ENCODE measurements around the gene C11orf91. TPM values are rescaled to one million over a fixed set of nuclear protein-coding genes. Genes with fewer than 3 reads are reported as not detected.
A peak's percentile ranks its signal among the peaks of the same experiment; 100 is the strongest.

Gene C11orf91
- total and polyA plus RNA-seq, 2 of the 8 experiments (the other 6 are each of a cell fraction or from before 2014, with no cell fraction given): not detected

GRCh38 chr11:33687733-33688479 lies 12.7 kb downstream of the C11orf91 start:
- H3K56ac ChIP-seq (replicated peaks; ENCODE audit: insufficient read length, low read depth, low read length): no peak overlapping the region
- H3K23me2 ChIP-seq (ENCODE audit: low read depth, low read length): no peaks in the 10 kb centered on the region
- no peaks in the 10 kb centered on the region for H3K9me3 ChIP-seq (ENCODE audit: insufficient read depth in 2 of 2, low read depth in 1 of 2, low read length in 1 of 2)
- H2BK5ac ChIP-seq (ENCODE audit: low read depth, low read length): no peak overlapping the region
- H3K14ac ChIP-seq (ENCODE audit: insufficient read length): no peak overlapping the region
- H4K5ac ChIP-seq (ENCODE audit: insufficient read length, low read depth, low read length): no peak overlapping the region
- H3K9ac ChIP-seq (replicated peaks in 1 of 4; ENCODE audit: extremely low read depth in 1 of 4, low read depth in 3 of 4, low read length in 3 of 4): no peak overlapping the region
- H3K79me1 ChIP-seq (ENCODE audit: low read depth, low read length): no peaks in the 10 kb centered on the region
- H4K8ac ChIP-seq (ENCODE audit: extremely low read depth, insufficient read depth, low read length): no peak overlapping the region
- no peak overlapping the region for H2BK12ac ChIP-seq (ENCODE audit: low read depth, low read length)
- no peak overlapping the region for H3K18ac ChIP-seq (ENCODE audit: extremely low read depth, low read length)
- H3K4ac ChIP-seq (replicated peaks; ENCODE audit: insufficient read length, low read depth, low read length): no peak overlapping the region
- H3K4me1 ChIP-seq (replicated peaks in 1 of 4; ENCODE audit: control insufficient read depth in 3 of 4, insufficient read depth in 4 of 4, low read length in 3 of 4): peaks cover 2 to 20% (median 10%) of the 10 kb centered on the region in 4 experiments
- H3K27ac ChIP-seq (ENCODE audit: low read depth, low read length): no peak overlapping the region
- no peak overlapping the region for H2BK15ac ChIP-seq (ENCODE audit: low read length)
- no peaks in the 10 kb centered on the region for H4K20me1 ChIP-seq (replicated peaks in 1 of 2; ENCODE audit: control insufficient read depth in 1 of 2, insufficient read depth in 2 of 2, low read length in 2 of 2)
- no peaks in the 10 kb centered on the region for H3K36me3 ChIP-seq (ENCODE audit: control insufficient read depth in 2 of 4, insufficient read depth in 4 of 4, low read length in 3 of 4)
- ChIA-PET POLR2A (ENCODE audit: partially characterized antibody) (interaction anchor here (0.7 kb wide), 1 partner anchor 13 kb away, joined by 3 read pairs; no protein-coding TSS in a partner anchor), CTCF (ENCODE audit: partially characterized antibody) (interaction anchor here (0.6 to 14.5 kb wide), 43 partner anchors 9 to 480 kb away, joined by 3 to 167 read pairs (median 3); no protein-coding TSS in a partner anchor)
- TF ChIP-seq MAX (IDR thresholded peaks at IDR 0.05) (no peak), KDM5A (IDR thresholded peaks at IDR 0.05; ENCODE audit: low read length) (no peak), CTCF (IDR thresholded peaks at IDR 0.05; ENCODE audit: control extremely low read depth in 1 of 3, insufficient read depth in 1 of 3, low read depth in 1 of 3, low read length in 3 of 3) (peak in 2 of 3 experiments; percentile 80; a peak in 3 of 4 replicates), SP1 (IDR thresholded peaks at IDR 0.05; ENCODE audit: low read depth, low read length) (no peak), RAD21 (IDR thresholded peaks at IDR 0.05 in 1 of 2, conservative IDR thresholded peaks at IDR 0.05 in 1 of 2; ENCODE audit: low read depth in 2 of 2, low read length in 2 of 2) (peak; percentile 99), SRF (IDR thresholded peaks at IDR 0.05; ENCODE audit: low read depth, low read length) (no peak)
- no peak overlapping the region for H2AK5ac ChIP-seq (ENCODE audit: low read depth, low read length)
- 49% methylated on average over 2 of the region's 2 CpGs; no CpG with 5 or more reads in 1 of the 2 experiments for WGBS, 2 experiments (ENCODE audit: extremely low coverage in 1 of 2, insufficient coverage in 1 of 2, insufficient read length in 1 of 2, insufficient replicate concordance in 2 of 2, low coverage in 1 of 2, low lambda C conversion rate in 2 of 2, missing lambda C conversion rate in 1 of 2)
- H3K23ac ChIP-seq (ENCODE audit: insufficient read length): no peak overlapping the region
- no peak overlapping the region for H2BK20ac ChIP-seq (ENCODE audit: low read length)
- H3K79me2 ChIP-seq (ENCODE audit: control insufficient read depth in 1 of 2, insufficient read depth in 2 of 2, low read length in 2 of 2): no peaks in the 10 kb centered on the region
- no peak overlapping the region for H2AFZ ChIP-seq (ENCODE audit: low read length)
- no peak overlapping the region for H3K4me2 ChIP-seq (ENCODE audit: insufficient read depth in 1 of 2, low read depth in 2 of 2, low read length in 2 of 2)
- no peaks in the 10 kb centered on the region for H3K27me3 ChIP-seq (replicated peaks in 1 of 4; ENCODE audit: control insufficient read depth in 3 of 4, extremely low read depth in 1 of 4, insufficient read depth in 3 of 4, low read length in 3 of 4)
- FAIRE-seq (peak; percentile 94), DNase-seq (ENCODE audit: low read depth in 1 of 2, low spot score in 2 of 2) (peak in 1 of 2 experiments; percentile 72)
- no peak overlapping the region for H2BK120ac ChIP-seq (replicated peaks; ENCODE audit: low read depth, low read length)
- H4K91ac ChIP-seq (replicated peaks; ENCODE audit: insufficient read length, low read length): no peak overlapping the region
- H3K4me3 ChIP-seq (ENCODE audit: extremely low read depth in 1 of 4, insufficient read depth in 2 of 4, low read depth in 3 of 4, low read length in 4 of 4): no peak overlapping the region

Measured in H1 (cell line).